ENCODE results near the gene LRRC8A.
"Not testable (repeated sequence)": the region's sequence is repeated elsewhere in the genome, so short reads cannot be mapped to it uniquely, and the experiment has no call there.

Gene LRRC8A

GRCh38 chr9:128843171-128843570 lies 38.8 kb upstream of the LRRC8A start:
- H2BK120ac ChIP-seq (ENCODE audit: low read depth, low read length); H3K9ac ChIP-seq (ENCODE audit: low read length); DNase-seq; H3K4ac ChIP-seq (ENCODE audit: low read depth in 1 of 2, low read length in 2 of 2); H3K4me3 ChIP-seq (ENCODE audit: insufficient read depth in 1 of 2, low read depth in 1 of 2, low read length in 2 of 2); H2AFZ ChIP-seq (ENCODE audit: low read depth, low read length); H3K4me2 ChIP-seq (ENCODE audit: low read length, poor library complexity, severe bottlenecking); H3K27me3 ChIP-seq (ENCODE audit: control insufficient read depth in 1 of 2, insufficient read depth in 1 of 2, low read length in 2 of 2); H2BK5ac ChIP-seq (ENCODE audit: low read depth, low read length, poor library complexity, severe bottlenecking); H2AK5ac ChIP-seq (ENCODE audit: low read length, severe bottlenecking); H4K8ac ChIP-seq (ENCODE audit: low read length); H3K9me3 ChIP-seq (ENCODE audit: control insufficient read depth, low read length); H3K4me1 ChIP-seq (ENCODE audit: control insufficient read depth, insufficient read depth, low read depth, low read length); H3K18ac ChIP-seq (ENCODE audit: low read depth in 1 of 2, low read length in 2 of 2); H3K27ac ChIP-seq (ENCODE audit: low read length, poor library complexity, severe bottlenecking); H2BK12ac ChIP-seq (ENCODE audit: low read length in 2 of 2); H3K14ac ChIP-seq (ENCODE audit: low read length in 2 of 2); H3K23ac ChIP-seq (ENCODE audit: low read length in 2 of 2); H4K91ac ChIP-seq (ENCODE audit: low read length); H2BK15ac ChIP-seq (ENCODE audit: low read depth, poor library complexity, severe bottlenecking): not testable (repeated sequence)
- peaks cover 12% of the 10 kb centered on the region for H3K79me1 ChIP-seq (replicated peaks; ENCODE audit: low read length, poor library complexity, severe bottlenecking)
- 96% methylated on average over 7 of the region's 7 CpGs for WGBS
- peaks cover 8 to 12% of the 10 kb centered on the region in 2 experiments for H3K36me3 ChIP-seq (ENCODE audit: control insufficient read depth in 1 of 2, insufficient read depth in 2 of 2, low read depth in 1 of 2, low read length in 2 of 2)

- Histone ChIP-seq H3K9ac (ENCODE audit: low read length) (no peak overlapping the region), H3K14ac (ENCODE audit: low read length in 2 of 2) (no peak overlapping the region), H3K79me1 (replicated peaks; ENCODE audit: low read length, poor library complexity, severe bottlenecking) (peaks cover 12% of the 10 kb centered on the region), H3K4me1 (ENCODE audit: control insufficient read depth, insufficient read depth, low read depth, low read length) (peaks cover 2% of the 10 kb centered on the region), H3K27ac (ENCODE audit: low read length, poor library complexity, severe bottlenecking) (no peak overlapping the region), H3K23ac (ENCODE audit: low read length in 2 of 2) (no peak overlapping the region), H2AFZ (ENCODE audit: low read depth, low read length) (no peak overlapping the region), H4K91ac (ENCODE audit: low read length) (no peak overlapping the region), H3K4ac (ENCODE audit: low read depth in 1 of 2, low read length in 2 of 2) (no peak overlapping the region), H3K4me3 (ENCODE audit: insufficient read depth in 1 of 2, low read depth in 1 of 2, low read length in 2 of 2) (no peak overlapping the region), H3K18ac (ENCODE audit: low read depth in 1 of 2, low read length in 2 of 2) (no peak overlapping the region), H2BK5ac (ENCODE audit: low read depth, low read length, poor library complexity, severe bottlenecking) (no peak overlapping the region), H3K4me2 (ENCODE audit: low read length, poor library complexity, severe bottlenecking) (no peak overlapping the region), H4K8ac (ENCODE audit: low read length) (no peak overlapping the region), H3K27me3 (ENCODE audit: control insufficient read depth in 1 of 2, insufficient read depth in 1 of 2, low read length in 2 of 2) (no peaks in the 10 kb centered on the region), H2AK5ac (ENCODE audit: low read length, severe bottlenecking) (no peak overlapping the region), H2BK12ac (ENCODE audit: low read length in 2 of 2) (no peak overlapping the region), H3K9me3 (ENCODE audit: control insufficient read depth, low read length) (peaks cover 5% of the 10 kb centered on the region), H2BK120ac (ENCODE audit: low read depth, low read length) (no peak overlapping the region), H3K36me3 (ENCODE audit: control insufficient read depth in 1 of 2, insufficient read depth in 2 of 2, low read depth in 1 of 2, low read length in 2 of 2) (peaks cover 8 to 11% of the 10 kb centered on the region in 2 experiments), H2BK15ac (ENCODE audit: low read depth, poor library complexity, severe bottlenecking) (no peak overlapping the region)
- 79% methylated on average over 9 of the region's 13 CpGs for WGBS
- DNase-seq: peak; percentile 6
Observed at GRCh38 chr9:128845186-128845931, 36.6 kb upstream of the LRRC8A start.

GRCh38 chr9:128846680-128847030 lies 35.3 kb upstream of the LRRC8A start:
- Histone ChIP-seq H3K36me3 (ENCODE audit: control insufficient read depth in 1 of 2, insufficient read depth in 2 of 2, low read depth in 1 of 2, low read length in 2 of 2) (peaks cover 8 to 11% of the 10 kb centered on the region in 2 experiments), H3K23ac (ENCODE audit: low read length in 2 of 2) (no peak overlapping the region), H3K4me1 (ENCODE audit: control insufficient read depth, insufficient read depth, low read depth, low read length) (peaks cover 2% of the 10 kb centered on the region), H3K79me1 (replicated peaks; ENCODE audit: low read length, poor library complexity, severe bottlenecking) (peaks cover 14% of the 10 kb centered on the region), H2AK5ac (ENCODE audit: low read length, severe bottlenecking) (no peak overlapping the region), H3K27me3 (ENCODE audit: control insufficient read depth in 1 of 2, insufficient read depth in 1 of 2, low read length in 2 of 2) (no peaks in the 10 kb centered on the region), H2BK15ac (ENCODE audit: low read depth, poor library complexity, severe bottlenecking) (no peak overlapping the region), H4K91ac (ENCODE audit: low read length) (no peak overlapping the region), H3K4ac (ENCODE audit: low read depth in 1 of 2, low read length in 2 of 2) (no peak overlapping the region), H3K18ac (ENCODE audit: low read depth in 1 of 2, low read length in 2 of 2) (no peak overlapping the region), H3K4me2 (ENCODE audit: low read length, poor library complexity, severe bottlenecking) (no peak overlapping the region), H2BK5ac (ENCODE audit: low read depth, low read length, poor library complexity, severe bottlenecking) (no peak overlapping the region), H3K14ac (ENCODE audit: low read length in 2 of 2) (no peak overlapping the region), H4K8ac (ENCODE audit: low read length) (no peak overlapping the region), H3K9me3 (ENCODE audit: control insufficient read depth, low read length) (peaks cover 5% of the 10 kb centered on the region), H2BK12ac (ENCODE audit: low read length in 2 of 2) (no peak overlapping the region), H3K9ac (ENCODE audit: low read length) (no peak overlapping the region), H2AFZ (ENCODE audit: low read depth, low read length) (no peak overlapping the region), H3K27ac (ENCODE audit: low read length, poor library complexity, severe bottlenecking) (no peak overlapping the region), H2BK120ac (ENCODE audit: low read depth, low read length) (no peak overlapping the region), H3K4me3 (ENCODE audit: insufficient read depth in 1 of 2, low read depth in 1 of 2, low read length in 2 of 2) (no peak overlapping the region)
- 94% methylated on average over 3 of the region's 3 CpGs for WGBS
- no peak for DNase-seq

- H3K4me2 ChIP-seq (ENCODE audit: low read length, poor library complexity, severe bottlenecking): no peak overlapping the region
- H3K9me3 ChIP-seq (ENCODE audit: control insufficient read depth, low read length): peaks cover 5% of the 10 kb centered on the region
- H3K36me3 ChIP-seq (ENCODE audit: control insufficient read depth in 1 of 2, insufficient read depth in 2 of 2, low read depth in 1 of 2, low read length in 2 of 2): peaks cover 0 to 4% of the 10 kb centered on the region in 2 experiments
- H2BK12ac ChIP-seq (ENCODE audit: low read length in 2 of 2): no peak overlapping the region
- no peak overlapping the region for H3K18ac ChIP-seq (ENCODE audit: low read depth in 1 of 2, low read length in 2 of 2)
- H3K79me1 ChIP-seq (replicated peaks; ENCODE audit: low read length, poor library complexity, severe bottlenecking): peaks cover 16% of the 10 kb centered on the region
- no peak overlapping the region for H3K9ac ChIP-seq (ENCODE audit: low read length)
- no peak overlapping the region for H4K8ac ChIP-seq (ENCODE audit: low read length)
- H3K27me3 ChIP-seq (ENCODE audit: control insufficient read depth in 1 of 2, insufficient read depth in 1 of 2, low read length in 2 of 2): no peaks in the 10 kb centered on the region
- H2BK120ac ChIP-seq (ENCODE audit: low read depth, low read length): no peak overlapping the region
- H3K4me1 ChIP-seq (ENCODE audit: control insufficient read depth, insufficient read depth, low read depth, low read length): peaks cover 2% of the 10 kb centered on the region
- WGBS: 89% methylated on average over 1 of the region's 1 CpG
- H2BK5ac ChIP-seq (ENCODE audit: low read depth, low read length, poor library complexity, severe bottlenecking): no peak overlapping the region
- H2AK5ac ChIP-seq (ENCODE audit: low read length, severe bottlenecking): no peak overlapping the region
- no peak overlapping the region for H3K23ac ChIP-seq (ENCODE audit: low read length in 2 of 2)
- H3K4ac ChIP-seq (ENCODE audit: low read depth in 1 of 2, low read length in 2 of 2): no peak overlapping the region
- no peak overlapping the region for H2BK15ac ChIP-seq (ENCODE audit: low read depth, poor library complexity, severe bottlenecking)
- H3K14ac ChIP-seq (ENCODE audit: low read length in 2 of 2): no peak overlapping the region
- no peak for DNase-seq
- H2AFZ ChIP-seq (ENCODE audit: low read depth, low read length): no peak overlapping the region
- no peak overlapping the region for H3K27ac ChIP-seq (ENCODE audit: low read length, poor library complexity, severe bottlenecking)
- H4K91ac ChIP-seq (ENCODE audit: low read length): no peak overlapping the region
- no peak overlapping the region for H3K4me3 ChIP-seq (ENCODE audit: insufficient read depth in 1 of 2, low read depth in 1 of 2, low read length in 2 of 2)
Observed at GRCh38 chr9:128847803-128848202, 34.1 kb upstream of the LRRC8A start.
